Bronchial epithelial cell (primary cell): ENCODE data around the gene TP53I13. TPM values are rescaled to one million over a fixed set of nuclear protein-coding genes. Genes with fewer than 3 reads are reported as not detected.

Experiments
- DNase-seq: peaks from one replicate; pipeline ENCODE4 v3.0.0-alpha.2; 2010; ENCODE audit warnings: low read depth
- FAIRE-seq: peaks from 2 replicates; lab custom pipeline; 2011; peaks lifted over from hg19 to GRCh38; lab: Jason Lieb, UNC
- H3K27me3 ChIP-seq: 2 replicates; pipeline ENCODE4 v1.5.1; 2011; ENCODE audit warnings: low read length; ENCODE audit not compliant: control insufficient read depth, insufficient read depth
- H3K36me3 ChIP-seq: 2 replicates; pipeline ENCODE4 v1.5.1; 2011; ENCODE audit warnings: low read length; ENCODE audit not compliant: control insufficient read depth, insufficient read depth
- H3K4me3 ChIP-seq: 2 replicates; pipeline ENCODE4 v1.5.1; 2011; ENCODE audit warnings: mild to moderate bottlenecking, low read depth, low read length, control low read depth
- total RNA-seq: library from RNA; depleted of rRNA; stranded (reverse); fragments of >200 nt; gene quantifications from 2 replicates; pipeline ENCODE4 v1.2.1, GENCODE V29; 2014
- TF ChIP-seq, protein P1 (sequence below): IDR thresholded peaks from 2 replicates; pipeline ENCODE4 v1.5.1; 2011; ENCODE audit warnings: mild to moderate bottlenecking, moderate library complexity, low read length, control low read depth, inconsistent platforms; ENCODE audit not compliant: insufficient read depth, severe bottlenecking

Gene TP53I13
- total RNA-seq, 1 donor from 2014 or later: 25.3 TPM

DNA sequence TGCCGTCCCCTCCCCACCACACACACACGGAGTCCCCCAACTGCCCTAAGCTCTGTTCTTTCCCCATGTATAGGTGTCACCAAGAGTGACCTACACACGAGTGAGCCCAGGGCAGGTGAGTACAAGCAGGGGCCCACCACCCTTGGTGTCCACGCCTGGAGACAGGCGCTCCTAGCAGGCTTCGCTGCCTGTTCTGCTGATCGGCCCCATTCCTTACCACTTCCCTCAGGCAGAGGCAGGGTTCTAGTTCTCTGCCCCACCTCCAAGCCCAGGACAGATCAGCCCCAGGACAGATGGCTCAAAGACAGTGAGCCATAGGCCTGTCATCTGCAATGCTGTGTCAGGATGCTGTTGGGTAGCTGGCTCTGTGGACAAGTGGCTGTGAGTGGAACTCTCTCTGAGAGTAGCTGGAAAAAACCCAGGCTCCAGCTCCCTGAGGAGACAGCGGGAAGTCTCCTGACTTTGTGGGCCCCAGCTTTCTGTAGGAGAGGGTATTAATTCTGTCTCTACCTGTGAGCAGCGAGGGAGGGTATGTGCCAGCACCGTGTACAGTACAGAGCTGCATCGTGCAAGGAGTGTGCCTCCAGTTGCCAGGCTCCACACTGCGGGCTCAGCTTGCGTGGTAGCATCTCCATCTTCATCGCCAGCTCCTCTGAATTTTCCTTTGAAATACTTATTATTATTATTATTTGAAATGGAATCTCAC, 897 bp downstream of the TP53I13 start:
- no peak for FAIRE-seq

GRCh38 chr17:29570521-29570920, 2.0 kb downstream of the TP53I13 start:
- no peak for FAIRE-seq
- no peaks in the 10 kb centered on the region for H3K27me3 ChIP-seq
- H3K36me3 ChIP-seq: peaks cover 6% of the 10 kb centered on the region
- DNase-seq: no peak
- no peak overlapping the region for H3K4me3 ChIP-seq
- TF ChIP-seq, protein P1, sequence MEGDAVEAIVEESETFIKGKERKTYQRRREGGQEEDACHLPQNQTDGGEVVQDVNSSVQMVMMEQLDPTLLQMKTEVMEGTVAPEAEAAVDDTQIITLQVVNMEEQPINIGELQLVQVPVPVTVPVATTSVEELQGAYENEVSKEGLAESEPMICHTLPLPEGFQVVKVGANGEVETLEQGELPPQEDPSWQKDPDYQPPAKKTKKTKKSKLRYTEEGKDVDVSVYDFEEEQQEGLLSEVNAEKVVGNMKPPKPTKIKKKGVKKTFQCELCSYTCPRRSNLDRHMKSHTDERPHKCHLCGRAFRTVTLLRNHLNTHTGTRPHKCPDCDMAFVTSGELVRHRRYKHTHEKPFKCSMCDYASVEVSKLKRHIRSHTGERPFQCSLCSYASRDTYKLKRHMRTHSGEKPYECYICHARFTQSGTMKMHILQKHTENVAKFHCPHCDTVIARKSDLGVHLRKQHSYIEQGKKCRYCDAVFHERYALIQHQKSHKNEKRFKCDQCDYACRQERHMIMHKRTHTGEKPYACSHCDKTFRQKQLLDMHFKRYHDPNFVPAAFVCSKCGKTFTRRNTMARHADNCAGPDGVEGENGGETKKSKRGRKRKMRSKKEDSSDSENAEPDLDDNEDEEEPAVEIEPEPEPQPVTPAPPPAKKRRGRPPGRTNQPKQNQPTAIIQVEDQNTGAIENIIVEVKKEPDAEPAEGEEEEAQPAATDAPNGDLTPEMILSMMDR: no peak

More for the DNA sequence above, 897 bp downstream of the TP53I13 start:
- Histone ChIP-seq H3K4me3 (peak overlapping the region; percentile 61), H3K27me3 (no peaks in the 10 kb centered on the region), H3K36me3 (peaks cover 1% of the 10 kb centered on the region)
- TF ChIP-seq, protein P1: no peak
- peak; percentile 36 for DNase-seq

DNA sequence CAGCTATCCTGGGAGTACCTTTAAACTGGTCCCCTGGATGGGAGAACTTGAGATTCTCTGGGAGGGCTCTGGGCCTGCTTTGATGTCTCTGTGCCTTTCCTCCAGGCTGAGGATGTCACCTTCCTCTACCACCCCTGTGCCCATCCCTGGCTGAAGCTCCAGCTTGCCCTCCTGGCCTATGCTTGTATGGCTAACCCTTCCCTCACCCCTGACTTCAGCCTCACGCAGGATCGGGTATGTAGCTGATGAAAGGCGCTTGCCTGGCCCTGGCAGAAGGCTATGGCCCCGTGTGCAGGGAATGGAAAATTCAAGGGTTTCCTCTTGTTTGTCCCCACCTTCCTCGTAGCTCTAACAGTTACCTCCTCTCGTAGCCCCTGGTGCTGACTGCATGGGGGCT, 3.0 kb downstream of the TP53I13 start:
- no peak for FAIRE-seq
- TF ChIP-seq, protein P1: no peak
- Histone ChIP-seq H3K36me3 (peaks cover 15% of the 10 kb centered on the region), H3K27me3 (no peaks in the 10 kb centered on the region), H3K4me3 (no peak overlapping the region)
- DNase-seq: no peak

- peaks cover 21% of the 10 kb centered on the region for H3K36me3 ChIP-seq
- H3K4me3 ChIP-seq: no peak overlapping the region
- DNase-seq: no peak
- FAIRE-seq: no peak
- TF ChIP-seq, protein P1: no peak
- H3K27me3 ChIP-seq: no peaks in the 10 kb centered on the region
These were observed 3.6 kb downstream of the TP53I13 start for GRCh38 chr17:29571883-29572681.

- Histone ChIP-seq H3K36me3 (peaks cover 28% of the 10 kb centered on the region), H3K4me3 (no peak overlapping the region), H3K27me3 (no peaks in the 10 kb centered on the region)
- FAIRE-seq (no peak), DNase-seq (no peak)
- TF ChIP-seq, protein P1: peak; percentile 52
These were observed 4.4 kb downstream of the TP53I13 start for GRCh38 chr17:29572691-29573557.
